NCI-H2227 (cell line): ENCODE results near the gene SMIM31.

ENCODE experiments used
- DNase-seq: peaks from one replicate; lab custom pipeline; 2025; ENCODE audit not compliant: unreplicated experiment; lab: John Stamatoyannopoulos, UW

Gene SMIM31

DNA sequence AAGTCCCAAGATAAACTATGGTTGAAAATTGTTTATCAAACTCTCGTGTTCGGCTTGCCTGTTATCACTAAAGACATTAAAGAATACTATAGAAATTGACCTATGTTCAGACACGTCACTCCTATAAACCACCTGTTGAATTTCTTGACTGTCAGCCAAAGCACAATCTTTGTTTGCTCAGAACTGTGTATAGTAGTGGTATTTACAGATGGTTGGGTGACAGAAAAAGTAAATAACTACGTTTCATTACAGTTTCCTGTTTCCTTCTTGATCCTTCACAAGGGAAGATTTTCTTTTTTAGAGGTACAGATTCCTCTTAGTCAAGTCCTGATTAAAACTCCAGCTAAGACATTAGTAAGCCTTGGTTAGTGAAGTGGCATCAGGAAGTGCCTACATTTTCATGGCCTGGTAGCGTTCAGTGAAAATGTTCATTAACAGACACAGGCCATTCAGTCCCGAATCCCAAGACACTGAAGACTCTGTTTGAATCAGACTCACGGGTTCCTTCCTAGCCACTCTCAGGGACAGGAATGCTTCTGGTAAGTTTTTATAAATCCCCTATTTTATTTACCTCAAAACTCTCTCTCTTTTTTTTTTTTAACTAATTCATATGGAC, at the start of gene SMIM31:
SMIM31 (plus strand) TSS at position 259 of the 616 bp plus-strand sequence. CDS start 16,313 bp downstream, outside the sequence.
- no peak for DNase-seq

DNA sequence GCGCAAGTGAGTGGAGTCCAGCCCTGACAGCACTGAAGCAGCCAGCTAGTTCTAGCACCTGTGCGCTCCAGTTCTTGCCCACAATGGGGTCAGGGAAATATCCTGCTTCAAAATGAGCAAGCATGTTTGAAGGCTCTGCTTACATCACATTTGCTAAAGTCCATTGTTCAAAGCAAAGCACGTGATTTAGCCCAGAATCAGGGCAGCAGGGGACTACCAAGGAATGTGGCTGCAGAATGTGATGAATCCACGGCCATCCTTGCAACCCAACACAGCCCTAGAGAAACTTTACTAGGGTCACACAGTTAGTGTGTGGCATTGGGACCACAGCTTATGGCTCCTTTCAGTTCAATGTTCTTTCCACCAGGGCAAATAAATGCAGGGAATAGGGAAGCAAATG, 47.3 kb upstream of the SMIM31 start:
- DNase-seq, result no peak

DNA sequence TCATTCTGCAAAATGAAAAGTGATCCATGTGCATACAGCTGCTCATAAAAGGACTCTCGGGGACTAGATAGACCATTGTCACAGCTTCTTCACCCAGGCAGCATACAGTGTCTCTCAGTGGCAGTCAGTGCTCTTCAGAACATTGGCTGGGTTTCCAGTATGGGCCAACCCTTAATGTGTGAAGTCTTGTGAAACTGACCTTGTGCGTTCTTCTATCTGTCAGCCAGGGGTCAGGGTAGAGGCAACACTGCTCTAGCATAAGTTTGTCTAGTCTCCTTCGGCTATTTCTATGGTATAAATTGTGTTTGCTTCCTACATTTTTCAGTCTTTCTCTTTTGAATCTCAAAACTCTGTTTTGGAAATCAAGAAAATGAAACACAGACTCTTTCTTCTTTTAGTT, 37.0 kb upstream of the SMIM31 start:
- DNase-seq, result no peak

DNA sequence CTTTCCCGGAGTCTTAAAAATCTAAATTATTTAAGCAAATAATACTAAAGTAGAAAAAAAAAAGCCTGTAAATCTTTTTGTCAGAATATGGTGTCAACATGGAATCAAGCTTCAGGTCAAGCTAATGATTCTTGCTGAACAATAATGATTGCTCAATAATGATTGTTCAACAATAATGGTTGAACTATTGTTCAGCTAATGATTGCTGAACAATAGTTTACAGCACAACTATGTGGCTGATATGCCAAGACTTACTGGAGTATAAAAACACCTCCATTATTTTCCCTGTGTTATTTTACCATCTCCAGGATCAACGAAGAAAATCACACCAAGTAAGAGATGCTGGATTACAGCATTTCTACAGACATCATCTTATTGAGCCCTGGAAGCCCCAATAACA, 35.1 kb upstream of the SMIM31 start:
- DNase-seq, result no peak

DNA sequence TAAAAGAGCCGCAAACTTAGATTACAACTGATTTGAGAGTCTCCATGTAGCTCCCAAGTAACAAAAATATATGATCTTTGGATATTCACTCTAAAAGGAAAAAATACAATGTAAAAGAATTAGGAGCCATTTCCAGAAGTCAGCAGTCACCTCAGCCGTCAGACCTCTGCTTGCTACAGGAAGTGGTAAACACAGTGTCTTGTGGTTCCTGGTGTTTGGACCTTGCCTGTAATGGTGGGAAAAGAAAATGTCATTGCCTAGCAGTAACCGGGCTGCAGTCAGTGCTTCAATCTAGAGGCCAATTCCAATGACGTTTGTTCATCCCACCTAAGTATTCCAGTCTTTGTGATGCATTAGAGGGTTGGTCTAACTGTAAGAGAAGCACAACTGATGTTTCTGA, 28.9 kb upstream of the SMIM31 start:
- DNase-seq, result no peak

DNA sequence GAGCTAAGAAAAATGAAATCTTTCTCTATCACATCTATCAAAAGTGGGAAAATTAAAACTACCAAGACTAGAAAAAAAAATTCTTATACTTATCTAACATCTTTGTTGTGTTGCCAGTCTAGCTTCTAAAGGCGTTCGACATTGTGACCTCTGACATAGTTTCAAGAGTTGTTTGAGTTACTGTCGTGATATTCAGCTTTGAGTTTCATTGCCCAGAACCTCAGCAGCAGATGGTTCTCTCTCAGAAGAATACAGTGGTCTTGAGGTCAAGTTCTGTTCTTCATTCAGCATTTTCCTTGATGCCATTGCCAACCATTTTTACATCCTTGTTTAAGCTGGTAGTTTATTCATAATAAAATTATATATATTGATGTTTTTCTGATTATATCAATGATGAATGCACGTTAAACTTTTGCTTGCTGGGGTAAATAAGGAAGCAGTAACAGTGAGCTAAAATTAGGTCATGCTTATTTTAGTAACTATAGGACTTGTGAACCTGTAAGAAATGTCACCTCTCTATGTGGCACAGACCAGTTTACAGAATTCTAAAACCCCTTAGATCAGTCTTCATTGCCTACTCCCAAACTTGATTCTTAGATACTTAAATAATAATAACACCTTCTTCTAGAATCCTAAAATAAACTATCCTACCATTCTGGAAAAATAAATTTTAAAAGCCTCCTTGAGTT, 23.1 kb upstream of the SMIM31 start:
- DNase-seq, result no peak

DNA sequence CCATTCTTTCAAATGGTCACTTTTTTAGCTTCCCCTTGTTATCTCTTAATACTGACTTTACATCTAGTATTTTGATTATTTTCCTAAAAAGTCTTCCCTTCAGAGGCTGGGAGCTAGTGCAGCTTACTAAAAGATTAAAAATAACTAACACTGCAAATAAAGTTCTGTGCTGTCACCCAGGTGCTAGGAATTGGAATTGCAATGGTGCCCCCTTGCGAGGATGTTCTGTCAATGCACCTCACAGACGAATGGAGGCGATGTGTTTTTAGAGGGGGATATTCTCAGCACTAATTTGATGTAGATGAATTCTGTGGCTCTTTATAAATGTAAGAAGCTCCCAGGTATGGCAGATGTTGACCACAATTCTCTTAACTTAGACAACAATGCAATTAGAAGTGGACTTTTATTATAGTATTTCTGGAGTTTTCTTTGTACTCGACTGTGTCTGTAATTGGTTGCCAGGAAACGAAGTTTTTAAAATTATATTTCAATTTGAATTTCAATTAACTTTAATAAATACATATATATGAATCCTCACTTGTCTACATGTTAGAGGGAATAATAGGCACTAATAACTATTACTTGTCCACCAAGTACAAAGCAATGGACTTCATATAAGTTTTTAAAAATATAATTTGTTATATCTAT, 22.0 kb upstream of the SMIM31 start:
- DNase-seq, result peak; percentile 6

DNA sequence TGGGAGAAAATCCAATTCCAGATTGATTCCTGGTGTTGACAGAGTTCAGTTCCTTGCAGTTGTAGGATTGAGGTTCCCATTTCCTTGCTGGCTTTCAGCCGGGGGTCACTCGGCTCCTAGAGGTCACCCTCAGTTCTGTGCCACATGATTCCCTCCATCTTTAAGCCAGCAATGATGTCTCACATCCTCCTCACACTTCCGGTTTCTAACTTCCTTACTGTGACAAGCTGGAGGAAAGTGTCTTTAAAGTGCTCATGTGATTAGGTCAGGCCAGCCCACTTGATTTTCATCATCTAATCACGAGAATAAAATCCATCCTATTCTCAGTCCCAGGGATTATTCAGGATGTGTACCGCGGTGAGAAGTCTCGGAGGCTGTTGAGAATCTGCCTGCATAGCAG, 19.4 kb upstream of the SMIM31 start:
- peak; percentile 3 for DNase-seq

DNA sequence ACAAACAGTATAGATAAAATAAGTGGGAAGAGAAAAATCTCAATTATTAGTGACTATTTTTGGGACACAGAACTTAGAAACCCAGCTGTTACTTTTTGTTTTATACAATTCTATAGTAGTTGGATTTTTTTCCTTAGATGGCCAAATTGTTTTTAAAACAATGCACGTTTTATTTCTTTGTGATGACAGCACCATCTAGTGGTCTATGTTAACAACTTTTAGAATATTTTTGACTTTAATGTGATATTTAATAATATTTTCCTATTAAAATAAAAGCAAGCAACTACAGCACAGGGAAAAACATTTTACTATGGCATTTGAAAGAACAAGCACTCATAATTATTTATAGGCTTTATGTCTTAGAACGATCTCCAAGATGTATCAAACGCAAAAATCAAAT, 5.6 kb upstream of the SMIM31 start:
- DNase-seq, result peak; percentile 10

DNA sequence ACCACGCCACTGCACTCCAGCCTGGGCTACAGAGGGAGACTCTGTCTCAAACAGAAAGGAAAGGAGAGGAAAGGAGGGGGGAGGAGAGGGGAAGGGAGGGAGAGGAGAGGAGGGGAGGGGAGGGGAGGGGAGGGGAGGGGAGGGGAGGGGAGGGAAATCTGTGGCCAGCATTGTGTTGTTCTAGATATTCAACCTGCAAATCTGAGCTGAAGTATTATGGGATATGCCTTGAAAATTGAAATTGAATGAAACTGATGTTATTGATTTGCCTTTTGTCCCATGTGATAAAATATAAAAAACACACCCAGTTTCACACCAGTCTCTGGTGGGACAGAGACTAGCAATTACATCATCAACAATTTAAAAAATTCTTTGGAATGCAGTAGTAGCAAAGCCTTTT, 1.5 kb downstream of the SMIM31 start:
- no peak for DNase-seq

DNA sequence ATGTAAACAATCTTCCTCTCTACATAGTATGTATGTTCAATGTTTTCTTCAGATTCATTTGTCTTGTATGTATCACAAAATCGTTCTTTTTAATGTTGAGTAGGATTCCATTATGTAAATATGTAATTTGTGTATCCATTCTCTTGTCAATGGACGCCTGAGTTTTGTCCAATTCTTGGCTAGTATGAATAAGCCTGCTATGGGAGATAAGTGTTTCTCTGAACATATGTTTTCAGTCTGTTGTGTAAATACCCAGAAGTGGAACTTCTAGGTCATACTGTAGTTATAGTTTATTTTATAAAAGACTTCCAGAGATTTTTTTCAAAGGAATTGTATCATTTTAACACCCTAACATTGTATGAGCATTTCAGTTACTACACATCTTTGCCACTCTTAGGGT, 2.8 kb downstream of the SMIM31 start:
- no peak for DNase-seq

DNA sequence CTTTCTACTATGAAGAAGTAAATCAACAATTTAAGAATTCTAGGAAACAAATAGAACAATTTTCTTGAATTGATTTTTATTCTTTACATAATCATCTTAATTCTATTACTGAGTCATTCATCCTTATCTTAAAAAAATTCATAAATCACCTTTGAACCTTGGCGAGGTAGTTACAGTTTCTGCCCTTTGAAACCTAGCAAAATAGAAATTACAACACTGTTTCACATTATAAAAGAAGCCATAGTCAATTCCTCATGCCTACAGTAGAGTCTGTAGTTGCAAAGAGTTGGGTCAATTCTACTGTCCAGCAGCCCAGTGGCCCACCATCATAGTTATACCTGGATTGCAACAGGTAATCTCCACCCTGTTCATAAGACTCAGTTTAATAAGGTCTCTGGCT, 7.3 kb downstream of the SMIM31 start:
- no peak for DNase-seq

DNA sequence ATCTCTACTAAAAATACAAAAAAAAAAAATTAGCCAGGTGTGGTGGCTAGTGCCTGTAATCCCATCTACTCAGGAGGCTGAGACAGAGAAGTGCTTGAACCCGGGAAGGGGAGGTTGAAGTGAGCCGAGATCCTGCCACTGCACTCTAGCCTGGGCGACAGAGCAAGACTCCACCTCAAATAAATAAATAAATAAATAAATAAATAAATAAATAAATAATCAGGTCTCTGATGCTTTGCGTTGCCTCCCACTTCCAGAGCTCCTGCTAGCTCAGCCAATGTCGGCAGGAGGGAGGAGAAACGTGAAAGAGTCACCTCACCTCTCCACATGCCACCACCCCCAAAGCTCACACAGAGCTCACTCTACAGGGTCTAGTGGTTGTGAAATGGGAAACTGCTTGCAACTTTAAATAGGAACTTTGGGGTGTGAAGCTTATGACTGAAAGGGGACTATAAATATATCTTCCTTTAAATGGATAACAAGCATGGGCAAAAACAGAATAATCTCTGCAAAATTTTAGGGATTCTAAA, 7.9 kb downstream of the SMIM31 start:
- no peak for DNase-seq

DNA sequence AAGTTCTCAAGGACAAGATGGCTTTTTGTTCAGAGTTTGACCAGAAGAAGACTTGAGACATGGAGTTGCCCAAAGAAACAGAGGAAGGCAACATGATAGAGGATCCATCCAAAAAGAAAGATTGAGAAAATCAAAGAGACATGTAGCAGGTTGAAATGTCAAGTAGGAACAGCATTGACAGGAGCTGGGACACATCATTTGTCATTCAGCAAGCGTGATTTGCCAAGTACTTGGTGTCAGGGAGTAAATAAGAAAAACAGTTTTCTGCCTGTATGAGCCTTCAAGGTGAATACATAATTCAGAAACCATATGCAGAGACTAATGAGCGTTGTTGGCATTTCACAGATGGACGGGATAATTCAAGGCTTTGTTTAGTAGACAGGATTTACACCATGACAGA, 11.2 kb downstream of the SMIM31 start:
- no peak for DNase-seq

DNA sequence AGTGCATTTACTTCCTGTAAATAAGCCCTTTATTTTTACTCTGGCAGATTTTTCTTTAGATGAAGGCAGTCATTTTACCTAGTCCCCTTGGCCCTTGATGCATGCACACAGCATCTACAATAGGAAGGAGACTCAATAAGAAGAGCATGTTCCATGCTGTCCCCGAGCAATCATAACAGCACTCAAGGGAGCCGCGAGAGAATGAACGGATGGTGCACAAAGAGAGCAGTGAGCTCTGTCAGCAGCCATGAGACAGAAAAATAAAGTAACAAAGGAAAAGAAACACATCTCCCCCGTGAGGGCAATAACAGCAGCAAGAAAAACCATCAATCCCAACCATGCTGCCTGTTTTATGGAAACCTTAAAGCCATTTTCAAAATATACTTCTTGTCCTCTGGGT, 11.9 kb downstream of the SMIM31 start:
- DNase-seq, result no peak

DNA sequence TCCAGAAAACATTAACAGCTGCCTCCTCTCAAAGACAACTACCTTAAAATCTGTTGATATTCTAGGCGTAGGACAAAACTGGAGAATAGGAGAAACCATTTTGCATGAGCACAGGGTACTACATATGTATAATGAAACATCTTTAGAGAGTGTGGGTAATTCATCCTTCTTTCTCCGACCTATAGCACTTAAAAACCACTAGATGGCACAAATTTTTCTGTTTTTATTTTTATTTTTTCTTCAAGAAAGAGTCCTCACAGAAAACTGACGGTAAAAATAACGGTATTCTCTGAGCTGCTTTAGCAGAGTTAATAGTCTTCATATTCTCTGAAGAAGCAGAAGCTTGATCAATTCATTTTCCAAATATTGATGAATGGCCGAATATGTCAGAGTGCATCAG, 14.6 kb downstream of the SMIM31 start:
- no peak for DNase-seq

DNA sequence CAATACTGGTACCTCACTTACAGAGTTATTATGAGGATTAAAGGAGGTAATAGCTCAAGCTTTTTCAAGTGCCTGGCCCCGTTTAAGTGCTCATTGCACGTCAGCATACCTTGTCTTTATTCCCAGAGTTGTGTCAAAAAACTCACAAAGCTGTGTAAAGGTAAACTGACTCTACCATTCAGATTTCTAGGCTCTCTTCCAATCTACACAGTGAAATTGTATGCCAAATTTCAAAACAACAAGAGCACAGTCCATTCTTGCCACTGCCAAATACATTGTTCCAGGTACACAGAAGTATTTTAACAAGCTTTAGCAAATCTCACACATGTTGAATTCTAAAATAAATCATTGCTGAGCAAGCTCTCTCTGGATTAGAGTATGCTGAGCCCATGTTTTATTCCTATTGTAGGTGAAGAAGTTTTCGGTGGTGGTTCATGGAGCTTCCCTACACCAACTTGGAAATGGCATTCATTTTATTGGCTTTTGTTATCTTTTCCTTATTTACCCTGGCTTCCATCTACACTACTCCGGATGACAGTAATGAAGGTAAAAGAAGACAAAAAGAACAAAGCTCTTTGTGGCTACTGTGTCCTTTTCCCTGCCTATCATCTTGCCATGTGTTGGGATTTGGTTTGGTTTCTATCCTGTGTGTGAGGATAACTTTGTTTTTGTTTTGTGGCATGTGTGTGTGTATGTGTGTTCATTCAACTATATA, 16.2 kb downstream of the SMIM31 start:
- DNase-seq, result no peak

DNA sequence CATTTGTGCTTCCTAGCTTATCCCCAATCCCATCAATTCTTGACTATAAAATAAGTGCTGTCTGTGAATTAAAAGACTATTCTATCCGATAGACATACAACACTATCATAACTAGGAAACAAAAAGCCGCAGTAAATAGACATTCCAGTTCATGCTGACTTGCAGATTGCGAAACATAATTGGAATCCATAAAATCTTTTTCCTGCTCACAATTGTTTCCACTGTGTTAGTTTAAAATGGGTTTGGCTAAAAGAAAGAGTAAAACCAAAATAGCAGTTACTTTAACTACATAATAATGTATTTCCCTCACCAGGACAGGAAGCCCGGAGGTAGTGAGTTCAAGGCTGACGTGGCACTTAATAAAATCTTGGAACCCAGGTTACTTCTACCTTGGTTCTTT, 17.2 kb downstream of the SMIM31 start:
- DNase-seq, result no peak

DNA sequence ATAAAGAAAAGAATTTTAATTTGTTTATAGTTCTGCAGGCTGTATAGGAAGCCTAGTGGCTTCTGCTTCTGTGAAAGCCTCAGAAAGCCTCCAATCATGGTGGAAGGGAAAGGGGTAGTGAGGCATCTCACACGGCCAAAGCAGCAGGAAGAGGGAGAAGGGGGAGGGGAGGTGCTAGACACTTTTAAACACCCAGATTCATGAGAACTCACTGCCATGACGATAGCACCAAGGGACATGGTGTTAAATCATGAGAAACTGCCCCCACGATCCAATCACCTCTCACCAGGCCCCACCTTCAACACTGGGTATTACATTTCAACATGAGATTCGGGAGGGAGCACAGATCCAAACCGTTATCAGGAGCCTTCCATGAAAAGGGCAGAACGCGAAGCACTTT, 18.1 kb downstream of the SMIM31 start:
- no peak for DNase-seq

DNA sequence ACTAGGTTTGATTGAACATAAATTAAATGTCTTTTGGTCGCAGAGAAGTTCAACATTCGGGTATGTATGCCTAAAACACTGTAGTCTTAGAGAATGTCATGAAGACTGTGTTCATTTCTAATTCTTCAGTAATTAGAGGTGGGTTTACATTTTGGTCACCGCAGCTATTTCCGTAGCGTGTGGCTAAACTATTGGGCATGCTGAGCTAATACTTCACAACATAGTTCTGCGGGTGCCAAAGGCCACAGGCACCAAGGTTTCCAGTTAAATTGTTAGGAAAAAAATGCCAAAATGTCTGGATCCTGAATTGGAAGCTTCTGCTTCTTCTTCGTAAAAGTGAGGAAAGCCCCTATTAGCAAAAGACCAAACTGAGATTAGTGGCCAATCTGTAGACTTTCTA, 25.1 kb downstream of the SMIM31 start:
- DNase-seq, result no peak

DNA sequence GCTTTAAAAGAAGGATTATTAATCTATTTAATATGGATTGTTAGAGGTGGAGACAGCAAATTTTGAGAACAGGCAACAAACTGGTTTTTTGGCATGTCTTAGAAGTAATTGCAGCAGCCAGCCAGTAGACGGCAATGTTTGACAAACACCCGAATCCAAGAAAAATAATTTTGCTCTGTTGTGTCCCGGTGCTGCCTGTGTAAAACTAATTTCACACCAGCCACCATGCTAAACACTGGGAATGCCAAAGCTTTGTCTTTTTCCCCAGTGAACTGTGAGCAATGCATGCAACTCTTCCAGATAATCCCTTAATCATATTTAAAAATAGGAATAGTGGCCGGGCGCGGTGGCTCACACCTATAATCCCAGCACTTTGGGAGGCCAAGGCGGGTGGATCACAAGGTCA, 25.9 kb downstream of the SMIM31 start:
- DNase-seq, result peak; percentile 43

DNA sequence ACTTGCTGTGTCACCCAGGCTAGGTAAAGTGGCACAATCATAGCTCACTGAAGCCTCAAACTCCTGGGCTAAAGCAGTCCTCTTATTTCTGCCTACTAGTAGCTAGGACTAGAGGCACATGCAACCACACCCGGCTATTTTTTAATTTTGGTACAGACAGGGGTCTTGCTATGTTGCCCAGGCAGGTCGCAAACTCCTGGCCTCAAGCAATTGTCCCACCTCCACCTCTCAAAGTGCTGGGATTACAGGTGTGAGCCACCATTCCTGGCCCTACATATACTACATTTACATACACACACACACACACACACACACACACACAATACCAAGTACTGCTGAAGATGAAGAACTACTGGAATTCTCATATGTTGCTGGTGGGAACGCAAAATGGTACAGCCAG, 26.9 kb downstream of the SMIM31 start:
- no peak for DNase-seq
